AG09309 (cell line): ENCODE results near the gene KRT32.
"Not testable (repeated sequence)": the region's sequence is repeated elsewhere in the genome, so short reads cannot be mapped to it uniquely, and the experiment has no call there.

Source experiments
- DNase-seq: peaks from one replicate; pipeline ENCODE4 v3.0.0-alpha.2; 2010; ENCODE audit warnings: low read depth
- H3K4me3 ChIP-seq: 2 replicates; pipeline ENCODE4 v1.5.1; 2011; ENCODE audit warnings: mild to moderate bottlenecking, low read depth, low read length, moderate library complexity; ENCODE audit not compliant: control insufficient read depth
- CTCF ChIP-seq: IDR thresholded peaks from 2 replicates; pipeline ENCODE4 v1.5.1; 2011; ENCODE audit warnings: mild to moderate bottlenecking, low read depth, low read length, inconsistent platforms; ENCODE audit not compliant: insufficient read depth, control insufficient read depth; ENCODE audit errors: missing control alignments

Gene KRT32

DNA sequence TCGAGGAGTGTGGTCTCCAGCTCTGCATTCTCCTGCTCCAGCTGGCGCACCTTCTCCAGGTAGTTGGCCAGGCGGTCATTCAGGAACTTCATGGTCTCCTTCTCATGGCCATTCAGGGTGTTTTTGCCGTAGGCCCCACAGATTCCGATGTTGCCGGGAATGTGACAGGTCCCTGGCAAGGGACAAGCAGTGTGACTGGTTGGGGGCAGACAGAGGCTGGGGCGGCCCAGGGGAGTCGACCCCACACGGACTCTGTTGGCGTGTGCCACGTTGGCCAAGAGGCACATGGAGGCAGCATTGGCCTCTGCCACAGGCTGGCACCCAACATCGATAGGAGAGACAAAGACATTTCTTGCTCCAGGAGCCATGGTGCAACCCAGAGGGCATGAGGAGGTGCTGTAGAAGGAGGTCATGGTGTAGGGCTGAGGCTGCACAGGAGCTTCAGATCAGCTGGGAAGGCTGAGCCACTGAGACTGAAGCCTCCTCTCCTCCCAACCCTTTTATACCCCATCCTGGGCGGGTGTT, 43.0 kb downstream of the KRT32 start, which contains the start of gene KRT37:
KRT37 (minus strand) TSS at position 475 of the 525 bp plus-strand sequence; CDS start at position 413, 62 bp downstream.
- no peak for DNase-seq
- TF ChIP-seq CTCF = no peak
- H3K4me3 ChIP-seq = no peak within 1 kb of the TSS

DNA sequence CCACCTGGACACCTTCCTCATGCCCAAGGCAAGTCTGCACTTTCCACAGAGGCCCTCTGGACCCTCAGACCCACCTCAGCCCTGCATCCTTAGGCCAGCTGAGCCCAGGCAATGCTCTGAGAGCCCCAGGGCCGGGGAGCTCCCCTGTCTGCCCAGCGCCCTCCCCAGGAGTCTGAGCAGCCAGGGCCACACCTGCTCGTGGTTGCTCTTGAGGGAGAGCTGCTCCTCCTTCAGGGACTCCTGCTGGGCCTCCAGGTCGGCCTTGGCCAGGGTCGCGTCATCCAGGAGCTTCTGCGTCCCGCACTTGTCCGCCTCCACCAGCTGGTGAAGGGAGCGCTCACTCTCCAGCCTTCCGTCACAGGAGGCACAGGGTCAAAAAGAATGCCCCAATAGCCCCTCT, 44.6 kb downstream of the KRT32 start:
- not testable (repeated sequence) for DNase-seq, H3K4me3 ChIP-seq

- DNase-seq = no peak
- TF ChIP-seq CTCF = no peak
- no peak overlapping the region for H3K4me3 ChIP-seq
Measured at GRCh38 chr17:41421617-41422016, 45.6 kb downstream of the KRT32 start.

DNA sequence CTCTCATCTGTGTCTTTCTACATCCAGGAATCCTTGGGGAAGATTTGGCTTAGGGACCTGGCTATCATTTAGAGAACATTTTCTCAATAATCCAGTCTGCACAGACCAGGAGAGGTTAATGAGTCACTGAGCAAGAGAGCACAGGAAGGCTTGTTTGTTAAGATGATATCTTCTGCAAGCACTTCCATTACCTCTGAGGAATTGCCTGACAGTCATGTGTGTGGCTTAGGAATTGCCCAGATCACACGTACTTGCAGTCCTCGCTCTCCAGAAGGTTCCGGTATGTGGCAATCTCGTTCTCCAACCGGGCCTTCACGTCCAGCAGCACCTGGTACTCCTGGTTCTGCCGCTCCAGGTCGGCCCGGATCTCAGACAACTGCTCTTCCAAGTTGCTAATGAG, 46.1 kb downstream of the KRT32 start:
- no peak for DNase-seq
- no peak overlapping the region for H3K4me3 ChIP-seq
- TF ChIP-seq CTCF = no peak

DNA sequence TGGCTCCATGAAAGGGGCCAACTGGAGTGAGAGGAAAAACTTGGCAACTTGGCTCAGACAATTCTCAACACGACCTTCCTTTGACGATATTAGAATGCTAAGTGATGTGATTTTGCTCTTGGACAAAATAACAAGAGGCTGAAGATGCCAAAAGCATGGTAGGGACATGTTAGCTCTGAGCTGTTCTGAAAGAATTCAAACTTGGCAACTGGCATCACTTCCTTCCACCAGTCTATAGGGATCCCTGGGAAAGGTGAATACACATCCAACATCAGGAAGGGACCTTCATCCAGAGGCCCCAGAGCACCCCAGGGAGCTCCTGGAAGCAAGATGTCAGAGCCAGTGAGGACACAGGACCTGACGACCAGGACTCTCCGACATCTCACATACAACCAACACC, 47.1 kb downstream of the KRT32 start:
- TF ChIP-seq CTCF = no peak
- DNase-seq = no peak
- no peak overlapping the region for H3K4me3 ChIP-seq

DNA sequence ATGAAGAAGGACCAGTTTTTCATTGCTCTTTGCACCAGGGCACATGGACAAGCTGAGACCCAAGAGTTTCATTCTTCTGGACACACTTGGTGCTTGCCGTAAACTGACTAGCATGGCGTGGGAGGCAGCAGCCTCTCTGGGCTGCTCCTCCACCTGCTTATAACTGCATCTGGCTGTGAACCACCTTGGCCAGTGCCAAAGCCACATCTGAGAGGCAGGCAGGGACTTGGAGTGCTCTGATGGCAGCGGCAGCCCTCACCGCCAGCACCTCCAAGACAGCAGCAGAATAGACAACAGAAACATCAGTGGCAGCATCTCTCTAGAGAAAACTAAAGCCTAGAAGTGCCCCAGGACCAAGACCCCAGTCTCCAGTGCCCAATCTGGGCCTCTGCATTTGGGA, 47.5 kb downstream of the KRT32 start:
- DNase-seq = no peak
- no peak for TF ChIP-seq CTCF
- no peak overlapping the region for H3K4me3 ChIP-seq

DNA sequence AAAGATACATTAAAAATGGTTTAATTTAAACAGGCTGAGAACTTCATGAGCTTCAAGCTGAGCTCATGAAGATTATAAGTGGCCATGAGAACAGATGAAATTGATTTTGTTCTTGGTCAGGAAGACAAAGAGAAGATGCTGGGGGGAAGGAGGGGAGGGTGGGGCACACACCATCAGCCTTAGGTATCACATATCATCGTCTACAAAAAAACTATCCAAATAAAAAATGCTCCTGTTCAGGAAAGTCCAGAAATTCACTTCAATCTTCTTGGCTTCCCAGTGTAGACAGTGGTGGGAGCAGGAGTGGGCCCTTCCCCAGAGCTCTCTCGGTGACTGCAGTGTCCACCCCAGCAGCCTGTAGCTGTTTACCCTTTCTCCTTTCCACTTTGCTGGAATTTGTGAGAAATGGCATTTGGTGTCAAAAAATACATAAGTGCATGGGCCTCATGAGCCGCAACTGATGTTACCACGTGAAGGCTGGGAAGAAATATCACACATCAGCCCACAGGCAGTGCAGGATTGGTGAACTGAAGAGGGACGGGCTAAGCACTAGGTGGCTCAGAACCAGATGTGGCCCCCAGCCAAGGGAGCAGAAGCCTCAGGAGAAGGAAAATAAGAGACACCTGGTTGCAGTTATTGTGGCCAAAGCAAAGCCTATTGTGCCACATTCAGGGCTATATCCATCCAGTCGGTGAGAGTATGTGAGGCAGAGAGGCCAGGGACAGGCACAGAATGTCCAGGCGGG, 48.9 kb downstream of the KRT32 start:
- no peak overlapping the region for H3K4me3 ChIP-seq
- TF ChIP-seq CTCF = no peak
- DNase-seq = no peak
